ENCODE measurements around the gene ALG12. TPM values are rescaled to one million over a fixed set of nuclear protein-coding genes. Genes with fewer than 3 reads are reported as not detected.

ALG12 gene
- 23.2 TPM for total RNA-seq (ENCODE audit: unreplicated experiment)
- long read RNA-seq, full-length matches to known transcripts, result 24 of 30 reads
- long read RNA-seq, partial matches to known transcripts, result 3 of 30 reads
- long read RNA-seq, other reads (novel, unspliced or antisense), result 3 of 30 reads

- Mint-ChIP-seq H3K9me3 (ENCODE audit: unreplicated experiment) (no peaks in the 10 kb centered on the region), H3K36me3 (ENCODE audit: low read depth, unreplicated experiment) (peaks cover 13% of the 10 kb centered on the region), H3K27me3 (ENCODE audit: unreplicated experiment) (peaks cover 4% of the 10 kb centered on the region), H3K4me3 (ENCODE audit: unreplicated experiment) (peak within 1 kb of the TSS; percentile 91), H3K27ac (ENCODE audit: unreplicated experiment) (peak within 1 kb of the TSS; percentile 68), H3K4me1 (ENCODE audit: unreplicated experiment) (peaks cover 29% of the 10 kb centered on the region)
- no peak for TF ChIP-seq CTCF (IDR thresholded peaks at IDR 0.05; ENCODE audit: unreplicated experiment)
- peak; percentile 99 for DNase-seq (ENCODE audit: low spot score)
These were observed at the start of gene ALG12, which contains the start of gene CRELD2 for GRCh38 chr22:49917974-49918910. ALG12 (minus strand) TSS chr22:49918438; CDS start chr22:49913765, 4,673 bp downstream. CRELD2 (plus strand) TSS chr22:49918634; CDS start chr22:49918770, 136 bp downstream.

GRCh38 chr22:49967706-49968208, 49.5 kb upstream of the ALG12 start:
- no peak for TF ChIP-seq CTCF (IDR thresholded peaks at IDR 0.05; ENCODE audit: unreplicated experiment)
- peak; percentile 11 for DNase-seq (ENCODE audit: low spot score)
- H3K27ac Mint-ChIP-seq (ENCODE audit: unreplicated experiment), result no peak overlapping the region
- H3K4me1 Mint-ChIP-seq (ENCODE audit: unreplicated experiment), result peaks cover 13% of the 10 kb centered on the region
- H3K36me3 Mint-ChIP-seq (ENCODE audit: low read depth, unreplicated experiment), result peaks cover 11% of the 10 kb centered on the region
- no peak overlapping the region for H3K4me3 Mint-ChIP-seq (ENCODE audit: unreplicated experiment)
- no peaks in the 10 kb centered on the region for H3K9me3 Mint-ChIP-seq (ENCODE audit: unreplicated experiment)
- peaks cover 22% of the 10 kb centered on the region for H3K27me3 Mint-ChIP-seq (ENCODE audit: unreplicated experiment)

GRCh38 chr22:49966774-49967705, 48.8 kb upstream of the ALG12 start:
- H3K27ac Mint-ChIP-seq (ENCODE audit: unreplicated experiment), result no peak overlapping the region
- H3K4me3 Mint-ChIP-seq (ENCODE audit: unreplicated experiment), result no peak overlapping the region
- no peak for TF ChIP-seq CTCF (IDR thresholded peaks at IDR 0.05; ENCODE audit: unreplicated experiment)
- peaks cover 22% of the 10 kb centered on the region for H3K27me3 Mint-ChIP-seq (ENCODE audit: unreplicated experiment)
- DNase-seq (ENCODE audit: low spot score), result peak; percentile 22
- H3K9me3 Mint-ChIP-seq (ENCODE audit: unreplicated experiment), result no peaks in the 10 kb centered on the region
- H3K36me3 Mint-ChIP-seq (ENCODE audit: low read depth, unreplicated experiment), result peaks cover 11% of the 10 kb centered on the region
- peaks cover 13% of the 10 kb centered on the region for H3K4me1 Mint-ChIP-seq (ENCODE audit: unreplicated experiment)

GRCh38 chr22:49966041-49966773, 48.0 kb upstream of the ALG12 start:
- Mint-ChIP-seq H3K36me3 (ENCODE audit: low read depth, unreplicated experiment) (peaks cover 11% of the 10 kb centered on the region), H3K27me3 (ENCODE audit: unreplicated experiment) (peaks cover 22% of the 10 kb centered on the region), H3K27ac (ENCODE audit: unreplicated experiment) (no peak overlapping the region), H3K4me3 (ENCODE audit: unreplicated experiment) (no peak overlapping the region), H3K9me3 (ENCODE audit: unreplicated experiment) (no peaks in the 10 kb centered on the region), H3K4me1 (ENCODE audit: unreplicated experiment) (peaks cover 13% of the 10 kb centered on the region)
- peak; percentile 6 for DNase-seq (ENCODE audit: low spot score)
- no peak for TF ChIP-seq CTCF (IDR thresholded peaks at IDR 0.05; ENCODE audit: unreplicated experiment)
